Psoas muscle (tissue), 8 donors: Measurements from ENCODE around the gene ABCC4. TPM values are rescaled to one million over a fixed set of nuclear protein-coding genes. Genes with fewer than 3 reads are reported as not detected.

Source experiments
- ATAC-seq, 4 donors: fragments of 200-7000 bp; cut with Tn5 transposase; one replicate each; pipeline ENCODE4 v1.9.1; 2020; ENCODE audit warnings: moderate library complexity in 3 of 4, mild to moderate bottlenecking in 2 of 4
- DNase-seq, 2 donors: peaks; one replicate each; pipeline ENCODE4 v3.0.0-alpha.2; 2020
- H3K27ac ChIP-seq: fragments of 200-600 bp; one replicate; pipeline ENCODE4 v1.8.0; 2022
- H3K27me3 ChIP-seq, 3 donors: fragments of 200-600 bp in 1 of 3; one replicate each; pipeline versions ENCODE4 v1.6.1 to v1.8.0; 2013 to 2022; ENCODE audit warnings: low read length in 2 of 3, mild to moderate bottlenecking in 2 of 3, moderate library complexity in 1 of 3; ENCODE audit not compliant: insufficient read depth in 3 of 3
- H3K36me3 ChIP-seq, 2 donors: fragments of 200-600 bp in 1 of 2; one replicate each; pipeline versions ENCODE4 v1.6.1 to v1.8.0; 2013 to 2022; ENCODE audit warnings: low read depth in 1 of 2, mild to moderate bottlenecking in 1 of 2, moderate library complexity in 1 of 2; ENCODE audit not compliant: insufficient read depth in 1 of 2
- H3K4me1 ChIP-seq: fragments of 200-600 bp; one replicate; pipeline ENCODE4 v1.8.0; 2022
- H3K4me3 ChIP-seq: fragments of 200-600 bp; one replicate; pipeline ENCODE4 v1.8.0; 2022; ENCODE audit warnings: mild to moderate bottlenecking
- H3K9me3 ChIP-seq: fragments of 200-600 bp; one replicate; pipeline ENCODE4 v1.8.0; 2022
- WGBS, 3 donors: extraction: QIAGEN DNeasy Blood & Tissue Kit; methylation state at CpG; one replicate each; pipeline versions ENCODE4 v1.1.6 to v1.1.7; 2013; 5-methylcytosine and 5-hydroxymethylcytosine counted together
- intact Hi-C, 2 donors: fragments of 100-400 bp; cut with DNase I; formaldehyde crosslinking; loops; one replicate each; pipeline versions ENCODE4 v1.11.0 to v1.14.2; 2022
- polyA plus RNA-seq, 3 donors: library from polyadenylated mRNA; stranded (reverse); fragments of 200-250 nt; gene quantifications; one replicate each; pipeline ENCODE4 v1.2.3, GENCODE V29; 2013
- total RNA-seq, 4 donors: library from RNA; stranded (reverse); fragmentation: NEBNext Ultra II Directional in 2 of 4; extraction: Animal tissue kit (Norgen Biotek cat#: 25700) in 2 of 4; gene quantifications; one replicate each; pipeline versions ENCODE4 v1.2.1 to v1.2.4, GENCODE V29; 2021 to 2023
- TF ChIP-seq, protein P1 (sequence below): fragments of 200-600 bp; IDR thresholded peaks from one replicate; pipeline ENCODE4 v1.8.0; 2022; ENCODE audit warnings: antibody characterized with exemption
- donor health status: healthy with polysubstance abuse.
- donor health status: DM: no; HTN: no; CAD: no; lungs with moderate emphysema.
- donor health status: Bipolar disorder and iron deficiency.
- donor health status: healthy.
- donor health status: DM: yes; HTN: yes; CAD: no.
- donor health status: DM: no; HTN: no; CAD: no.
- donor health status: DM: no; HTN: no; CAD: no.
- donor health status: DM: yes; HTN: yes; CAD: no.

The ABCC4 gene
- total and polyA plus RNA-seq, 7 donors: 2.3 to 25.2 (median 6.1) TPM

DNA sequence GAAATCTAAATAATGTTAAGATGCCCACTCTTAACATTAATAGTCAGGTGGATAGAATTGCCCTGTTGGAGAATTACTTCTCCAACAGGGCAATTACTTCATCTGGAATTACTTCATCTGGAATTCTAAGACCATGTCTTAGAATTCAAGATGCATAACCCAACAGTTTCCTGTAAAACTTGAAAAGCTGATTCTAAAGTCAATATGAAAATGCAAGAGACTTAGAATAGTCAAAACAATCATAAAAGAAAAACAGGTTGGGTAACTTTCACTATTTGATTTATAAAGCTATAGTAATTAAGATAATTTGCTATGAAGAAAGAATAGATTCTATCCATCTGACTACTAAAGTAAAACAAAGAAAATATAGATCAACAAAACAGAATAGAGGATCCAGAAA lies 75.2 kb downstream of the ABCC4 start:
- no peak for ATAC-seq
- H3K9me3 ChIP-seq: no peaks in the 10 kb centered on the region
- no peaks in the 10 kb centered on the region for H3K36me3 ChIP-seq
- no peaks in the 10 kb centered on the region for H3K27me3 ChIP-seq
- H3K4me3 ChIP-seq: no peak overlapping the region
- intact Hi-C loops: no loop called here
- no peak overlapping the region for H3K27ac ChIP-seq
- H3K4me1 ChIP-seq: no peaks in the 10 kb centered on the region
- DNase-seq: no peak
- TF ChIP-seq, protein P1, sequence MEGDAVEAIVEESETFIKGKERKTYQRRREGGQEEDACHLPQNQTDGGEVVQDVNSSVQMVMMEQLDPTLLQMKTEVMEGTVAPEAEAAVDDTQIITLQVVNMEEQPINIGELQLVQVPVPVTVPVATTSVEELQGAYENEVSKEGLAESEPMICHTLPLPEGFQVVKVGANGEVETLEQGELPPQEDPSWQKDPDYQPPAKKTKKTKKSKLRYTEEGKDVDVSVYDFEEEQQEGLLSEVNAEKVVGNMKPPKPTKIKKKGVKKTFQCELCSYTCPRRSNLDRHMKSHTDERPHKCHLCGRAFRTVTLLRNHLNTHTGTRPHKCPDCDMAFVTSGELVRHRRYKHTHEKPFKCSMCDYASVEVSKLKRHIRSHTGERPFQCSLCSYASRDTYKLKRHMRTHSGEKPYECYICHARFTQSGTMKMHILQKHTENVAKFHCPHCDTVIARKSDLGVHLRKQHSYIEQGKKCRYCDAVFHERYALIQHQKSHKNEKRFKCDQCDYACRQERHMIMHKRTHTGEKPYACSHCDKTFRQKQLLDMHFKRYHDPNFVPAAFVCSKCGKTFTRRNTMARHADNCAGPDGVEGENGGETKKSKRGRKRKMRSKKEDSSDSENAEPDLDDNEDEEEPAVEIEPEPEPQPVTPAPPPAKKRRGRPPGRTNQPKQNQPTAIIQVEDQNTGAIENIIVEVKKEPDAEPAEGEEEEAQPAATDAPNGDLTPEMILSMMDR: no peak

DNA sequence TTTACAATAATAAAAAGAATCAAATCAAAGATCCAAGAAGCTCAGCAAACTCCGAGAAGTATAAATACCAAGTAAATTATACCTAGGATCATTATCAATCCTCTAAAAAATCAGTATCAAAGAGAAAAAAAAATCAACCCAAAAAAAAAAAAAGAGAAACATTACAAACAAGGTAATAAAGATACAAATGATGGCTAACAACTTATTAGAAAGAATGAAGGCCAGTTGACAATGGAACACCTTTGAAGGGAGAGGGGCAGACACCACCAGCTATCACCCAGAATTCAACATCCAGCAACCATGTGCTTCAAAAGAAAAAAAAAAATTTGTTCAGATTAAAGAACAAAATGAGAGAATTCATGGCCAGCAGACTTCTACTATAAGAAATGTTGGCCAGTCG lies 77.2 kb downstream of the ABCC4 start:
- TF ChIP-seq, protein P1: no peak
- WGBS, 3 donors: 96 to 99% (median 98%) methylated on average over 2 of the region's 2 CpGs
- no peaks in the 10 kb centered on the region for H3K9me3 ChIP-seq
- H3K4me1 ChIP-seq: no peaks in the 10 kb centered on the region
- no peaks in the 10 kb centered on the region for H3K27me3 ChIP-seq
- no peak for DNase-seq
- H3K36me3 ChIP-seq: no peaks in the 10 kb centered on the region
- no peak overlapping the region for H3K27ac ChIP-seq
- no peak for ATAC-seq
- intact Hi-C loops: no loop called here
- no peak overlapping the region for H3K4me3 ChIP-seq

DNA sequence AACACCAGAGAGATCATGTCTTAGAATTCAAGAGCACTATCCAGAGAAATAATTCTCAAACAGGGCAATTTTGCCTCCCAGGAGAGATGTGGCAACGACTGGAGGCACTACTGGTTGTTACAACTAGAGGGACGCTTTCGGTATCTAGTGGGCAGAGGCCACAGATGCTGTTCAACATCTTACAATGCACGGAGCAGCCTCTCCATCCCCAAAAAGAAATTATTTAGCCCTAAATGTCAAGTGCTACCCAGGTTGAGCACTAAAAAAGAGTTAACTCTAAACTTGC lies 78.6 kb downstream of the ABCC4 start:
- TF ChIP-seq, protein P1: no peak
- intact Hi-C loops: no loop called here
- 88 to 93% (median 91%) methylated on average over 4 of the region's 4 CpGs for WGBS, 3 donors
- H3K27ac ChIP-seq: no peak overlapping the region
- ATAC-seq (no peak), DNase-seq (no peak)
- no peaks in the 10 kb centered on the region for H3K9me3 ChIP-seq
- no peaks in the 10 kb centered on the region for H3K36me3 ChIP-seq
- H3K4me1 ChIP-seq: no peaks in the 10 kb centered on the region
- no peak overlapping the region for H3K4me3 ChIP-seq
- no peaks in the 10 kb centered on the region for H3K27me3 ChIP-seq

DNA sequence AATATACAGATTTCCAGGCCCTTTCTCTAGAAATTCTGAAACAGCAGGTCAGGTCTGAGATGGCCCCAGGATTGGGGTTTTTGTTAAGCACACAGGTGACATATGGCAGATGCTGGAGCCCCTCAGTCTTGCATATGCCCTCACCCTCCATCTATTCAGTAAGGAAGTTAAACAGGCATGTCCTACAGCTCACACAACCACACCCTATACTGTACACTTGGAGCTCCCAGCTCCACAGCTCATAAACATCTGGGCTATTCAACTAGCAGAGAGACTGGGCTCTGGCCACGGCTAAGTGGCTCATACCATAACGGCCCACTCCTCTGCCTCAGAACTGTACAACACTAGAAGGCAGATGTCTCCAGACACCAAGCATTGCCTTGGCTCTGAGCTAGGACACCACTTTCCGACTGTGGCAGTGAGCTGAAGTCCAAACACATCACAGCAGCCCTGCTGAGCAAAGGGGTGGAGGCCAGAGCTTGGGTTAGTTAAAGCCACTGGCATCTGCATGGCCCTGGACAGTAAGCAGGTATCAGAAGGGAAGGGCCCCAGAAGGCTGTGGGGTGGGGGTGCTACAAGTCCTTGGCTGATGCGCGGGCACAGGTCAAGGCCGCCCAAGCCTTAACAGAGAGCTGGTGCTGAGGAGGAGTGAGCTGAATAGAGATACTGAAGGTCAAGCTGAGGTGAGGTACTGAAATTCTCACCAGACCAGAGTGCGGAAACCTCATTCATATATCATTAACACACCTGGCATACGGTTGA lies 79.1 kb downstream of the ABCC4 start:
- TF ChIP-seq, protein P1: no peak
- Histone ChIP-seq H3K27me3 (no peaks in the 10 kb centered on the region), H3K27ac (no peak overlapping the region), H3K4me3 (no peak overlapping the region), H3K9me3 (no peaks in the 10 kb centered on the region), H3K4me1 (no peaks in the 10 kb centered on the region), H3K36me3 (no peaks in the 10 kb centered on the region)
- DNase-seq: no peak
- intact Hi-C loops: no loop called here
- 78 to 83% (median 82%) methylated on average over 8 of the region's 8 CpGs for WGBS, 3 donors
- no peak for ATAC-seq

DNA sequence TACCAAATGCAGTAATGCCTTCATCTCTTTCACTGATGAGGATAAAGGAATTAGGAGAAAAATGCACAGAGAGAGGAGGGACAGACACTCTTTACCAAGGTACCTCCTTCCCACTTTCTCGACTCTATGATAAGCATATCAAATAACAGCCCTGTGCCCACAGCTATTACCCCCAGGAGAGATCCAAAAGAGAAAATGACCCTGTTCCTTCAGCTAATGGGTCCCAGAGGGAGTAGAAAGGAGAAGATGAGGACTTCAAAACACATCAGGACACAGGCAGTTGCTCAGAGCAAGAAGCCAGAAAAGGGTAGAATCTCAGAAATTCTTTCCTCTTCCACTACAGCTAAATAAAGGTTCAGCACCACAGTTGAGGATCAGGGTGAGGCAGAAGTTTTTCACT lies 80.6 kb downstream of the ABCC4 start:
- Histone ChIP-seq H3K4me3 (no peak overlapping the region), H3K27ac (no peak overlapping the region), H3K4me1 (no peaks in the 10 kb centered on the region), H3K27me3 (no peaks in the 10 kb centered on the region), H3K9me3 (no peaks in the 10 kb centered on the region), H3K36me3 (no peaks in the 10 kb centered on the region)
- intact Hi-C loops: no loop called here
- TF ChIP-seq, protein P1: no peak
- no peak for DNase-seq
- 49 to 57% (median 57%) methylated on average over 1 of the region's 1 CpG for WGBS, 3 donors
- ATAC-seq: no peak
